ENCODE results near the gene PRDM16.

- TF ChIP-seq CTCF (IDR thresholded peaks at IDR 0.05), result no peak
- TF ChIP-seq POLR2A (IDR thresholded peaks at IDR 0.05), result no peak
These were observed 172.8 kb downstream of the PRDM16 start for GRCh38 chr1:3241673-3242407.
